ENCODE data around the gene TEX35.

DNA sequence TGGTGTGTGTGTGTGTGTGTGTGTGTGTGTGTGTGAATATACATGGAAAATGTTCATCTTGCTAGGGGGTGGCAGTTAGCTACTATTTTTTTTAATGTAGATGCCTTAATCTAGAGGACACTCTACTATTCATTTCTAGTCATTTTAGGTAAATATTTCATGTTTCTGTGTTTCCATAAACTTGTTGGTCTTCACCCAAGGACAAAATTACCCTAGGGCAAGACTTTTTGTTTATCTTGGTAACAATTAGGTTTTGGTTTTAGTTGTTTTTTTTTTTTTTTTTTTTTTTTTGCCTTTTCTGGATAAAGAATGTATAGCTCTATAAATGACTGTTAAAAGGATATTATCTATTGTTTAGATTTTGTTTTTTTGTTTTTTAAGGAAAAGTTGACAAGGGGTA lies 48.3 kb upstream of the TEX35 start:
- TF ChIP-seq, protein P1, sequence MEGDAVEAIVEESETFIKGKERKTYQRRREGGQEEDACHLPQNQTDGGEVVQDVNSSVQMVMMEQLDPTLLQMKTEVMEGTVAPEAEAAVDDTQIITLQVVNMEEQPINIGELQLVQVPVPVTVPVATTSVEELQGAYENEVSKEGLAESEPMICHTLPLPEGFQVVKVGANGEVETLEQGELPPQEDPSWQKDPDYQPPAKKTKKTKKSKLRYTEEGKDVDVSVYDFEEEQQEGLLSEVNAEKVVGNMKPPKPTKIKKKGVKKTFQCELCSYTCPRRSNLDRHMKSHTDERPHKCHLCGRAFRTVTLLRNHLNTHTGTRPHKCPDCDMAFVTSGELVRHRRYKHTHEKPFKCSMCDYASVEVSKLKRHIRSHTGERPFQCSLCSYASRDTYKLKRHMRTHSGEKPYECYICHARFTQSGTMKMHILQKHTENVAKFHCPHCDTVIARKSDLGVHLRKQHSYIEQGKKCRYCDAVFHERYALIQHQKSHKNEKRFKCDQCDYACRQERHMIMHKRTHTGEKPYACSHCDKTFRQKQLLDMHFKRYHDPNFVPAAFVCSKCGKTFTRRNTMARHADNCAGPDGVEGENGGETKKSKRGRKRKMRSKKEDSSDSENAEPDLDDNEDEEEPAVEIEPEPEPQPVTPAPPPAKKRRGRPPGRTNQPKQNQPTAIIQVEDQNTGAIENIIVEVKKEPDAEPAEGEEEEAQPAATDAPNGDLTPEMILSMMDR (conservative IDR thresholded peaks at IDR 0.05 in 1 of 2, IDR thresholded peaks at IDR 0.05 in 1 of 2; ENCODE audit: extremely low read depth in 1 of 2, insufficient read depth in 1 of 2, low read depth in 1 of 2, low read length in 2 of 2), result no peak
- no peak for TF ChIP-seq EZH2 (IDR thresholded peaks at IDR 0.05; ENCODE audit: borderline replicate concordance, low read length)
